GM04503 (cell line): ENCODE results near the gene NBEAL1.
"Not testable (repeated sequence)": the region's sequence is repeated elsewhere in the genome, so short reads cannot be mapped to it uniquely, and the experiment has no call there.

ENCODE experiments used
- DNase-seq: peaks from one replicate; pipeline ENCODE4 v3.0.0-alpha.2; 2012; ENCODE audit warnings: low read depth

NBEAL1 gene

GRCh38 chr2:203229674-203230073 is 215.0 kb downstream of the NBEAL1 start:
- DNase-seq = not testable (repeated sequence)

GRCh38 chr2:203237346-203238238 is 222.9 kb downstream of the NBEAL1 start:
- no peak for DNase-seq

- no peak for DNase-seq
These were observed 223.6 kb downstream of the NBEAL1 start for GRCh38 chr2:203238292-203238703.

- peak; percentile 78 for DNase-seq
These were observed 224.2 kb downstream of the NBEAL1 start, which contains the start of gene CYP20A1 for GRCh38 chr2:203238704-203239526. Gene CYP20A1, plus strand, starts transcription at chr2:203239018. Its CDS starts 45 bp downstream, at chr2:203239063.

- DNase-seq = no peak
These were observed 225.8 kb downstream of the NBEAL1 start for GRCh38 chr2:203240491-203240890.

- DNase-seq = no peak
These were observed 227.8 kb downstream of the NBEAL1 start for GRCh38 chr2:203242518-203242917.

- no peak for DNase-seq
These were observed 232.0 kb downstream of the NBEAL1 start for GRCh38 chr2:203246646-203247045.

GRCh38 chr2:203252818-203253217 is 238.1 kb downstream of the NBEAL1 start:
- DNase-seq = no peak

GRCh38 chr2:203253422-203254095 is 238.9 kb downstream of the NBEAL1 start:
- not testable (repeated sequence) for DNase-seq

GRCh38 chr2:203261326-203262159 is 246.9 kb downstream of the NBEAL1 start:
- DNase-seq = no peak
